ENCODE measurements around the gene HOXA10.

The HOXA10 gene

DNA sequence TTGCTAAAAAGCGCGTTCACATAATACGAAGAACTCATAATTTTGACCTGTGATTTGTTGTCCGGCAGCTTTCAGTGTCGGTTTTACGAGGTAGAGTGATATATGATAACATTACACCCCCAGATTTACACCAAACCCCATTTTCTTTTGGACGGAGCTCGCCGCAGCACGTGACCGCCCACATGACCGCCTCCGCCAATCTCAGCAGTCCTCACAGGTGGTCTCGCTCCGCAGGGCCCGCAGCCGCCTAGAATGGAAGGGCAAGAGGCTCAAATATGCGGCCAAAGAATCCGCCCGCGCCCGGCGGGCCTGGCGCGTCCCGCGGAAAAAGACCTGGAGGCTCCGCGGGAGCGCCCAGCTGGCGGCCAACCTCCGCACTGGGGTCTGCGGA, 17.6 kb downstream of the HOXA10 start, which contains the start of gene HOXA7:
Gene HOXA7, minus strand, starts transcription at position 168 of the 391 bp plus-strand sequence. Its CDS starts 130 bp downstream, at position 38.
- no peak for DNase-seq (ENCODE audit: low spot score)

DNA sequence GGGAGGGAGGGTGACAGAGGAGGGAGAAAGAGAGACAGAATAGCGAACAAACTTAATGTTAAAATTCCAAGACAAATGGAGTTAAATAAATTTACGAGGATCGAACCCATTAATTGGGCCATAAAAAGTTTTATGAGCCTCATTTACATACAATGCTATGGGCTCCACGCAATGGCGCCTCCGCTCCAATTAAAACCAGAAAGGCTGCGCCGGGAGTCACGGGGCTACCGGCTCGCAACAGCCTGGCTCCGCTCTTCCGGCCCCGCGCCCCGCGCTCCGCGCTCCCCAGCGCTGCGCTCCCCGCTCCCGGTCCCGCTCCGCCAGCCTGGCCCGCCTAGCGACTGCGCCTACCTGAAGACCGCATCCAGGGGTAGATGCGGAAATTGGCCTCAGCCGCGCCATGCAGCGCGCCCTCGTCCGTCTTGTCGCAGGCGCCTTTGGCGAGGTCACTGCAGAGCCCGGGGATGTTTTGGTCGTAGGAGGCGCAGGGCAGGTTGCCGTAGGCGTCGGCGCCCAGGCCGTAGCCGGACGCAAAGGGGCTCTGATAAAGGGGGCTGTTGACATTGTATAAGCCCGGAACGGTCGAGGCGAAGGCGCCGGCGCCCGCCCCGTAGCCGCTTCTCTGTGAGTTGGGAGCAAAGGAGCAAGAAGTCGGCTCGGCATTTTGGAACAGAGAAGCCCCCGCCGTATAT, 18.2 kb downstream of the HOXA10 start:
- no peak for DNase-seq (ENCODE audit: low spot score)

DNA sequence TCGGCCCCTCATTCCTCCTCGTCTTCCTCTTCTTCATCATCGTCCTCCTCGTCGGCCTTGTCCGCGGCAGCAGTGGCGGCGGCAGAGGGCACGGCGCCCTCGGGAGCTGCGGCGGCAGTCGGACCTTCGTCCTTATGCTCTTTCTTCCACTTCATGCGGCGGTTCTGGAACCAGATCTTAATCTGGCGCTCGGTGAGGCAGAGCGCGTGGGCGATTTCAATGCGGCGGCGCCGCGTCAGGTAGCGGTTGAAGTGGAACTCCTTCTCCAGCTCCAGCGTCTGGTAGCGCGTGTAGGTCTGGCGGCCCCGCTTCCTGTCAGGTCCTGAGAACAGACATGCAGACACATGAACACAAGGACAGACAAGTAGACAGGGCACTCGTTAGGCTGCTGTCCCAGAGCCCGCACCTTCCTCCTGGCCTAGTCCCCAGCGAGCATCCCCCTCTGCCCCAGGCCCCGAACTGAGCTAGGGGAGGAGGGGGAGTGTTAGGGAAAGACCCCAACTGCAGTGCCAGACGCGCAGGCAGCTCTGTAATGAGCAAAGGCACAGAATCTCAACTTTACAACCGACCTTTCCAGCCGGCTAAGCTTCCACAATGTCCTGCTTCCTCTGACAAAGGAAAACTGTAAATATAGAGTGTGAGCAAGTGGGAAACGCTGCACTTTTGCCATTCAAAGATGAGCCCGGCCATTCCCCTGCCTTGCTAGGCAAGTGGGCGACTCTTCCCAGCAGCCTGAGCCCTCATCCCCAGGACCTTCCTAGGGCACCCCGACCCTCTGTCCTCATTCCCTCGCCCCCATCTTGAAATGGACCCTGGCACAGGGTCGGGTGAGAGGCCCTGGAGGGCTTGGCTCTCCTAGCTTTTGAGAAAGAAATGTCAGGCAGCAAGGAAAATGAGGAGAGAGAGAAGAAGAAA, 19.0 kb downstream of the HOXA10 start:
- no peak for DNase-seq (ENCODE audit: low spot score)

DNA sequence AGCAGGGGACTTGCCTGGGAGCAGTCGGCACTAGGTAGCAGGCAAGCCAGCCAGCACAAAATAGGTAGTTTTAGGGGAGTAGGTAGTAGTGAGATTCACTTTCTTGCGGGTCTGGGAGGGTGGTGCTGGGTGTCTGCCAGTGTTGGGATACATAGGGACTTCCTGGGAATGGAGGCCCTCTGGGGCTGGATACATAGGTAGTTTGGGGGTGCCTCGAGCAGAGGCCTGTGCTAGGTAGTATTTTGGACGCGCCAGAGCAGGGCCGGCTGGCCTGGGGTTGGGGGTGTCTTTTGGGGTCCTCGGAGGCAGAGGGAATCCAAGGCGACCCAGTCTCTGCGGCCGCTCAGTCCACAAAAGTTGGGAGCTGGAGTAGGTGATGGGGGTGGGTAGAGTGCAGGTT, 19.8 kb downstream of the HOXA10 start:
- DNase-seq (ENCODE audit: low spot score), result no peak

DNA sequence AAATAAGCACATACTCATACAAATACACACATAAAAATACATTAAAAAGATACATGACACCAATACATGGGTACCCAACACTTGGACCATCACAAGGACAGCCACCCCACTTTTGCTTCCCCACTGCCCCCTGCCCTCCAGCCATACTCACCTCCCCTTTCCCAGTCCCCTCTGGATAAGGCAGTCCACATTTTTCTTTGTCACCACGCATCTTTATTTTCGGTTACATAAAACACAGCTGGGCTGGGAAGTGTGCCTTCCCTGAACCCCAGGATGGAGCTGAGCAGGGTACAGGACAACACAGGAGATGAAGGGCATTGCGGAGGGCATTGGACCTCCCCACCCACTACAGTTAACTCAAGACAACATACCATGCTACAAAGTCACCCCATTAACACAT, 20.6 kb downstream of the HOXA10 start:
- no peak for DNase-seq (ENCODE audit: low spot score)

DNA sequence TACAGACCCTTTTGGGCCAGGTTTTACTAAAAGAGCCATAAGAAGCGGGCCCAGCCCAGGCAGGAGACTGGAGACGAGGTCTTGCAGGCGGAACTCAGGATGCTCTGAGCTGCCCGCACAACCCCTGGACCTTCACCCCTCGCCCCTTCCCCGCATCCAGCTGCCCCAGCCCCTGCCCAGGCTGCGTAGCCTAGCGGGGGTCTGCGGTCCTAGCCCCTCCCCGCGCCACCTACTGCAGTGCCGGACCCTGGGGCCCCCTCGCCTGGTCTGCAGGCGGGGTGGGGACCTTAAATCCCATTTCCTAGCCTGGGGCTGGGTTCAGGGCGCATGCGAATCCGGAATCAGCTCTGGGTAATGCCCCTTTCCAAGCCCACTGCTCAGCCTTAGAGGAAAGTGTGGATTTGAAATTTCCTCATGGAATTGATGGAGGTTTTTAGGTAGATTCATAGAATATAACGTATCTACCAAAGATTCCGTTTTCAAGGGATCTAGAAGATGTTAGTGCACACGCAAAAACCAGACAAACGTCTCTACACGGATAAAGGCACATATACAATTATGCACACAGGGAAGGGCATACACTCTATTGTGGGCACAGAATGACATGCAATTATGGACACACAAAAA, 21.2 kb downstream of the HOXA10 start:
- no peak for DNase-seq (ENCODE audit: low spot score)

DNA sequence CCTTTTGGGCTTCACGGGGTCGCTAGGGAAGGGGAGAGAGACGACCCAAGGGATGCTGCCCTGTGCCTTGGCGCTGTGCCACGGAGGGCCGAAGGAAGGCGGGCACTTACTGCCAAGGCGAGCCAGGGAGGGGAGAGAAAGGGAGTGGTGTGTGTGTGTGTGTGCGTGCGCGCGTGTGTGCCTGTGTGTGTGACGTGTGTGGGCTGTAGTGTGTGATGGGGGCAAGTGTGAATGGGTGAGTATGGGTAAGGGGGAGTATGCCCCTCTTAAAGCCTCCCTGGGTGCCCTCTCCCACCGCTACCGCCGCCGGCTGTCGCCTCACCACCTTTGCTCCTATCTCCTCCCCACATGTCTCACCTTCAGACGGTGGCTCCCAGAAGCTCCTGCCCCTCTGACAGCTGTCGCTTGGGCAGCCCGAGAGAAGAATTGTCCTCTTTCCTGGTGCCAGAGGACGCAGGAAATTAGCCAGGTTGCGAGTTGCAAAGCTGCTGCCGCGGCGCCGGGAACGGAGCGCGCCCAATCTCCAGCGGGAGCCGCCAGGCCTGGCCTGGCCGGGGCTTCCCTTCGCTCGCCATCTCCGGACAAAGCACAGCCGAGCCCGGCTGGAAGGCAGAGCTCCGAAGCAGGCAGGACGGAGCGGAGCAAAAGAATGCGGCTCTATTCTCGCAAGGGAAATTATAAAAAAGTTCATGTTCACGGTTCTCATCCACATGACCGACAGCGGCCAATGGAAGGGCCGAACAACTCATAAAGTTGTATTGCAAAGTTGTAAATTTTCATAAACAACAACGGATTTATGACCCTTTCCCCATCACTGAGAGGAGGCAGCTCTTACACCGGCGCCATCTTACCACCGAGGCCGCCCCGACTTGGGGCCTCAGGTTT, 21.9 kb downstream of the HOXA10 start, which contains the start of gene HOXA3:
Gene HOXA3, minus strand, starts transcription at position 653 of the 885 bp plus-strand sequence. CDS start 41,943 bp downstream, outside the sequence.
- no peak for DNase-seq (ENCODE audit: low spot score)

DNA sequence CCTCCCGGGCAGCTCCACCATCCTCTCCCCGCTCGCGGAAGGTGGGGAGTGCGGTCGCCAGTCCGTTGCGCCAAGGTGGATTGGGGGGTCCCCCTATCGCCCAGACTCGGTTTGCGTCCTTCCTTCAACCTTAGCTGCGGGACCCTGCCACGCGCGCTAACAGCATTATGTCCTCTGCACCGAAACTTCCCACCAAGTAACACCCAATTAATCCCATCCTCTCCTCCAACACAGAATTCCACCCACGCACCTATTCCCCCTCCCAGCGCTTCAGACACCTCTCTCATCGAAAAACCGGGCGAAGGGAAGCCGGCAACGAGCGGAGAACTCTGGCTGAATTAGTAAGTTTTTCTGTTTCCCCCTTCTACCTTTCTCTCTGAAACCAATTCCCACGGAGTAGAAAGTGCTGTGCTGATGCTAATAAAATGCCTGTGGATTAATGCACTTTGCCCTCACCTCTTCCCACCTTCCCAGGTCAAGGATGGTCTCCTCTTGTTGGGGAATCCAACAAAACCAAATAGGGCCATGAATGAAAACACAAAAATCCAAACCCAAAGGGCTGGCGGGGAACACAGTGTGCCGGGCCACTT, 22.7 kb downstream of the HOXA10 start:
- DNase-seq (ENCODE audit: low spot score), result no peak

DNA sequence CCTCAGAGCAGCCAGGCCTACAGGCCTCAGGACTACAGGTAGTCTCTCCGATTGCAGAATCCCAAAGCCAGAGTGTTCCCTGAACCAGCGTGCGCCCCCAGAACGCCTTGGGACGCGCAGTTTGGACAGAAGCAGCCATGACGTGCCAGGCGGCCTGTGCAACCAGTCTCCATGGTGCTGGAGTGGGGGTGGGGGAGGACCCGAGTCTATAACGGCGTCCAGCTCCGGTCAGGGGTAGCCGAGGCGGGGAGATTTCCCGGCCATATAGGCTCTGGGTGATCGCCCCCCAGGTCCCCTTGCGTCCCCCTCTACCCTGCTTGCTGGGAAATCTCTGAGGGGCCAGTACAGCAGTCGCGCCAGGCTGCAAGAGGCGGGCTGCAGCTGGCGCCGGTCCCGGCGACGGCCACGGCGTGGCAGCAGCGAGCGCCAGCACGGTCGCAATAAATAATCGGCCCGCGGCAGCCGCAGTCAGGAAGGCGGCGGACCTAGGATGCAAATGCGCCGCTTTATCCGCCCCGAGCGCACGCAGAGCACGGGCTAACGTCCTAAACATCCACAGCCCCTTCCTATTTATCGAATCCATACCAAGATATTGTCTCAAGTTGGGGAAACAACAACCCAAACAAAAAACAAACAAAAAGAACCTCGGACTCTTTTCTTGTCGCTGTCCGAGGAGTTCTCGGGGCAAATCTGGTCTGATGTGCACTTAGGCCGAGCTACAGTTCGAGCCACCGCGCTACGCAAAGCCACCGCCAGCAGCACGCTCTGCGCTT, 23.4 kb downstream of the HOXA10 start:
- peak; percentile 26 for DNase-seq (ENCODE audit: low spot score)

DNA sequence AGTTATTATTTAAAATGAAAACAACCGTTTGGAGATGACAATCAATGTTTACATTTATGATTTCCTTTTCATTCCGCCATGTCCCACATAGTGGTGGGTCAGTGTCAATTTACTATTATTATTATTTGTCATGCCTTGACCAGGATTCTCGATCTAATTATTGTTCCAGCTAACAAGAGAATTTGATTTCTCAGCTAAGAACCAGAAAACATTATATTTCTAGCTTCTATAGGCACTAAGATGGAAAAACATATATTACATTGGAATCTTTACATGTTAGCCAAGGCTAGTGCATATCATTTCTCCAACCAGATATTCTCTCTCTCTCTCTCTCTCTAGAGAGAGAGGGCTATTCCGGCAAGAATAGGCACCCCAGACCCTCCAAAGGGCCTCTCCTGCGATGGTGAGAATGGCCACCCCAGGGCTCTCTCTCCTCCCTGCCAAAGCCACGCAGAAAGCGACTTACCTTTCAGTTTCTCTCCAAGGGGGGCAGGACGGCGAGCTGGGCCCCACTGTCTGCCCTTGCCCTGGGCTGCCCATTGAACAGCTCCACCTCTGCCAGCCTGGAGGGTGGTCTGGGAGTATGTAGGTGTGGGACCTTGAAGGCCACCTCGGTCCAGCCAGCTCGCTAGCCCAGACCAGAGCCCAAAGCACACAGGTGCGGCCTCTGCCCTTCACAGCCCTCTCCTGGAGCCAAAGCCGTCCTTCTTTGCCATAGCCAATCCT, 24.1 kb downstream of the HOXA10 start:
- DNase-seq (ENCODE audit: low spot score), result no peak

DNA sequence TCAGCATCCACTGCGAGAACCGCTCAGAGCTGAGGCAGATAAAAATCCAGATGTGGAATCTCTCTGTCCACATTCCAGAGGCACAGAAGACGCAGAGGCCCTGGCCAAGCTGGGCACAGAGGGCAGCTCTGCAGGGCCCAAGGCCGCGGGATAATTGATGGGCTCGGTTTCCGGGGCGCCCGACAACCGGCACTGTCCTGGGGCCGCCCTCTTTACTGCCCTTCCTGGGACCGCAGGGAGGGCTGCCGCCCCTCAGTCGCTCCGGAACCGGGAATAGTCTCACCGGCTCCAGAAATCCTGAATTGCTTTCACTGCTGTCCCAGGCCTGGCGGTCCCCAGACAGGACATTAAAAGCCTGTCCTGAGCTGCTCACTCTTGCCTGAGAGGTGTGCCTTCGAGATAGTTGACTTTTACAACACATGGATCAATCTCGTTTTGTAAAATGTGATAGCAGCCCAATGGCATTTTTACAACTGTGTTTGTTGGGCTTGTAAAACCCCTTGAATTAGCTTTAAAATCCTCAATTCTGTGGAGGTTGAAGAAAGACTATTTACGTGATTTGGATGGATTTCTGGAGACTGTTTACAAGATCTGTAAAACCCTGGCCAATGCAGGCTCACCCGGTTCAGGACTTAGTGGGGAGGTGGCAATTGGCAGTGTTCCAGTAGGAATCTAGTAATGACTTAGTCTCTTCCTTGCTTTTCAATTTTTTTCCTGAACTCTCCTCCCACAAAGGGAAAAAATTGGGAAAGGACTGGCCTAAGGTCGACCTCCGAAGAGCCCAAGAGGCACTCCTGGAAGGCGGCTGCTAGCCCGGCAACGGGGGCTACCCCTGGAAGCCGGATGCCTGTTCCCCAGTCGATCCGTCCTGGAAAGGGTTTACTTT, 25.1 kb downstream of the HOXA10 start:
- no peak for DNase-seq (ENCODE audit: low spot score)

DNA sequence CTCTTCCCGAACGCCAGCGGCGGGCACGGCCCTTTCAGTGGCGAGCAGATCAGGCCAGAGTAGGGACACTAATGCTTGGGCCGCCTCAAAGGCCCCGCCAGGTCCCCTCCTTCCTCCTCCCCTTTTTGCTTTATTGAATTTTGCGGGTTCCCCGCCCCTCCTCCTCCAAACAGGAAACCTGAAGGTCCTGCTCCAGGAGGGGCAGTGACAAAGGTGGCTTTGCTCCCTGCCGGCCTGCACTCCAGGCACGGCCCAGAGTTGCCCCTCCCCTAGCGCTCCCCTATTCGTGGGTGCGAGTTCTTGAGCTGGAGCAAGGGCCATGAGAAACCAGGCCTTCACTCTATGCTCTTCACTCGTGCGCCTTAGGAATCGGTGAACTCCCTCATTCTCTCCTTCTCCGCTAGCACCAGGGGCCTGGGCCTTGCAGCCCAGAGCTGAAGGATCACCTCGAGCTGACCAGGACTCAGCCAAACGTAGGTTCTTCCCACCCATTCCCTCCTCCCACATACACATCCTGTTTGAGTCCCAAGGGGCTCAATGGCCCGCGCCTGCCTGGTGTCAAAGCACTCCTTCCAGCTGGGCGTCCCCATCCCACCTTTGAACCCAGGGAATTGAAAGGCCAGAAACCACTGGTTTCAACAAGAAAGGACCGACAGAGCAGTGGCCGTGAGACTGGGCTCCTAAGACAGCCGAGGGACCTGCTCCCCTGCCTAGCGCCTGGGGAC, 25.9 kb downstream of the HOXA10 start:
- no peak for DNase-seq (ENCODE audit: low spot score)

DNA sequence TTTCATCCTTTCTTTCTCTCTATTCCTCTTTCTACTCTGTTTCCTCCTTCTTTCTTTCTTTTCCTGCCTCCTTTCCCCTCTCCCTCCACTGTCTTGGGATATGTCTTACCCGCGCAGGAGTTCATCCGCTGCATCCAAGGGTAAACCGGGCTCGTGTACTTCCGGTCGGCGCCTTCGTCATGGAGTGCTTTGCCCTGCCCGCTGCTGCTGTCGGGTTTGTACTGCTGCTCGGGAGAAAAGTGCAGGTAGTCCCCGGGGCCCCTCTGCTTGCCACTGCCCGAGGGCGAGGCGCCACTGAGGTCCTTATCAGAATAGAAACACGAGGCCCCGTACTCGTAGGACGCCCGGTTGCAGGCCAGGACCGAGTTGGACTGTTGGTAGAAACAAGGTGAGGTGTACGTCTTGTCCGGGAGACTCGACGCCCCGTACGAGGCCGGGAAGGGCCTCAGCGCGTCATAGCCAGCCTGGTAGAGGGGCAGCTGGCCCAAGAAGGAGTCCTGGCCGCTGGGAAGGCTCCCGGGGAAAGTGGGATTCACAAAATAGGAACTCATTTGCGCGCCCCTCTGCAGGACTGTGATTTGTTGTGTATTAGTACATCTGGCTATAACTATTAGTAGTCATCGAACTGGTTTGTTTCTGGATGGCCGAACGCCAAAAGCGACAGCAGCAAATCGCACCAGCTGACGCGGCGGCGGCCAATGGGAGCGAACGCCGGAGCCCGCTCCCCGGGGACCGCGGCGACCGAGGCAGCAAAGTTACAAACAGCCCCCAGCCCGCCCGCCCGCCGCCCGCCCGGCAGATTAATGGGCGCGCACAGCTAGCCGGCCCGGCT, 26.7 kb downstream of the HOXA10 start, which contains the start of gene HOXA6:
Gene HOXA6, minus strand, starts transcription at position 576 of the 832 bp plus-strand sequence. Its CDS starts 25 bp downstream, at position 551.
- no peak for DNase-seq (ENCODE audit: low spot score)

DNA sequence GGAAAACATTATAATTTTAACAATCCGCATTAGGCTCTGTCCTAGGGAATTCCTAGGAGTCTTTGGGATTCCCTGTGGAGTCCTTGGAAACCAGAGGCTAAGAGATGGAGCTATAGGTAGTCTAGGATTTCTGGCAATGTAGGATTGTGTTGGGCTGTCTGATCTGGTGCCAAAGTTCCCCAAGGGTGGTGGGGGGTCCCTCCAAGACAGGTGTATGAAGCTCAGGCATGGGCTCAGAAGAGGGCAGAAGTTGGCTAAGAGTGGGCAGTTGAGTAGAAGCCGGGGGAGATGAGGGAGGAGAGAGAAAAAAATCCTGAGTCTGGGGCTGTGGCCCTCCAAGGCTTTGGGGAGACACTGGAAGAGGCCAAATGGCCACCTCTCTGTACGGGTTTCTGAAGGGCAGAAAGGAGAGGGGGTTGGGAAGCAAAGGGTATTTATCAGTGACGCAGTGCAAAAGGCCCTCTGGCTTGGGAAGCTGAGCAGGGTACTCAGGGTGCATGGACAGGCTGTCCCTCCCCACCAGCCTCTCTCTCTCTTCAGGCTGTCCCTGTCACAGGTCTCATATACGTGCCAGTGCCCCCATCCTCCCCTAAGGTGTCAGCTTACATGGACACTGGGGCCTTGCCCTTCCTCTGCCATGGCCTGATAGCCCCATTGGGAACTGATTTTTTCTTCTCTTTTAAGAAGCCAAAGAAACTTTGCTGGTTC, 27.5 kb downstream of the HOXA10 start:
- no peak for DNase-seq (ENCODE audit: low spot score)

DNA sequence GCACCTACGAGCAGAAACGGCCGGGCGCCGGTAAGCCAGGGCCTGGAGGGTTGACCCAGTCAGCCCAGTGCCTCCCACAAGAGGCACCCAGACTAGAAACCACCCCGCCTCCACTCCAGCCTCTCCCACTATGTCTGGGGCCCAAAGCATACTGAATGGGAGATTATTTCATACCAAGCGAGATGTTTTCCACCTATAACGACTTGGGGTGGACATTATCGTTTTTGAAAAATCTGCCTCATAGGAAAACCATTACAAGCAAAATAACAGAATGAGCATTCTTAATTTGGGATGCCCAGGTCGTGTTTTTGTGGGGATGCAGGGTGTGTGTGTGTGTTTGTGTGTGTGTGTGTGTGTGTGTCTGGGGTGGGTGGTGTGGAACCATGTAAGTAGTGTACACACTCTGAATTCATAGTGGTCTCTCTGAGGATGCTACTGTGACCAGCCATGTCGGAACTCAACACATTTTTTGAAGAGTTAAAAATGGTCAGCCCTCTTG, 28.2 kb downstream of the HOXA10 start:
- DNase-seq (ENCODE audit: low spot score), result no peak

Measured in pons (tissue), 1 donor.